Calu3 (cell line): ENCODE measurements around the gene TRIAP1. TPM values are rescaled to one million over a fixed set of nuclear protein-coding genes. Genes with fewer than 3 reads are reported as not detected.
"Not testable (repeated sequence)": the region's sequence is repeated elsewhere in the genome, so short reads cannot be mapped to it uniquely, and the experiment has no call there.

Experiments used
- BruUV-seq: library from RNA; stranded (reverse); fragments of 400-500 nt; replicated peaks from 2 replicates; lab custom pipeline; 2021; lab: Mats Ljungman, UMichigan
- CTCF ChIA-PET: fragments of 300-600 bp; sonication (Branson Sonifier 250); formaldehyde crosslinking; loops from one replicate; lab custom pipeline; 2022; ENCODE audit warnings: antibody characterized with exemption; lab: Charles Lee
- DNase-seq: peaks from one replicate; pipeline ENCODE4 v3.0.0; 2022
- H3K27ac Mint-ChIP-seq: one replicate; pipeline ENCODE4 v1.8.0; 2022; ENCODE audit warnings: mixed read lengths; ENCODE audit not compliant: unreplicated experiment
- H3K27me3 Mint-ChIP-seq: one replicate; pipeline ENCODE4 v1.8.0; 2022; ENCODE audit warnings: mixed read lengths; ENCODE audit not compliant: unreplicated experiment
- H3K36me3 Mint-ChIP-seq: one replicate; pipeline ENCODE4 v1.8.0; 2022; ENCODE audit warnings: mild to moderate bottlenecking, moderate library complexity, mixed read lengths; ENCODE audit not compliant: insufficient read depth, unreplicated experiment
- H3K4me1 Mint-ChIP-seq: one replicate; pipeline ENCODE4 v1.8.0; 2022; ENCODE audit warnings: mild to moderate bottlenecking, low read depth, mixed read lengths; ENCODE audit not compliant: unreplicated experiment
- H3K4me3 Mint-ChIP-seq: one replicate; pipeline ENCODE4 v1.8.0; 2022; ENCODE audit warnings: mild to moderate bottlenecking, low read depth, moderate library complexity, mixed read lengths; ENCODE audit not compliant: unreplicated experiment
- H3K9me3 Mint-ChIP-seq: one replicate; pipeline ENCODE4 v1.8.0; 2022; ENCODE audit warnings: low read depth, mixed read lengths; ENCODE audit not compliant: unreplicated experiment
- CTCF ChIP-seq: fragments of 200-600 bp; IDR thresholded peaks from one replicate; pipeline ENCODE4 v1.8.0; 2022; ENCODE audit warnings: antibody characterized with exemption; ENCODE audit not compliant: unreplicated experiment
- intact Hi-C: fragments of 100-400 bp; cut with micrococcal nuclease; formaldehyde crosslinking; loops from one replicate; pipeline ENCODE4 v1.10.0; 2022; ENCODE audit not compliant: unreplicated experiment
- total RNA-seq: library from RNA; stranded (reverse); gene quantifications from 2 replicates; pipeline ENCODE4 v1.2.3, GENCODE V29; 2022

The TRIAP1 gene
- total RNA-seq, 1 experiment from 2014 or later = 29.4 TPM

- no peak for TF ChIP-seq CTCF
- intact Hi-C loops = no loop called here
- peaks cover 3% of the 10 kb centered on the region for H3K36me3 Mint-ChIP-seq
- no peaks in the 10 kb centered on the region for H3K27me3 Mint-ChIP-seq
- H3K27ac Mint-ChIP-seq = no peak overlapping the region
- no TSS peak for BruUV-seq
- no peak overlapping the region for H3K4me3 Mint-ChIP-seq
- H3K4me1 Mint-ChIP-seq = no peaks in the 10 kb centered on the region
- H3K9me3 Mint-ChIP-seq = no peaks in the 10 kb centered on the region
- CTCF ChIA-PET = interaction anchor here (2.2 kb wide), 1 partner anchor 15 kb away, joined by 6 read pairs; no protein-coding TSS in a partner anchor
- no peak for DNase-seq
Measured at GRCh38 chr12:120489018-120489417, 42.8 kb upstream of the TRIAP1 start.

- no peak for DNase-seq
- Mint-ChIP-seq H3K27me3 (no peaks in the 10 kb centered on the region), H3K4me1 (no peaks in the 10 kb centered on the region), H3K4me3 (no peak overlapping the region), H3K9me3 (no peaks in the 10 kb centered on the region), H3K36me3 (peaks cover 3% of the 10 kb centered on the region), H3K27ac (no peak overlapping the region)
- CTCF ChIA-PET = interaction anchor here (2.2 kb wide), 1 partner anchor 14 kb away, joined by 6 read pairs; no protein-coding TSS in a partner anchor
- TF ChIP-seq CTCF = no peak
- intact Hi-C loops = no loop called here
- no TSS peak for BruUV-seq
Measured at GRCh38 chr12:120488057-120488640, 42.0 kb upstream of the TRIAP1 start.

- H3K9me3 Mint-ChIP-seq, DNase-seq, H3K27me3 Mint-ChIP-seq, H3K4me1 Mint-ChIP-seq, BruUV-seq, H3K27ac Mint-ChIP-seq, H3K36me3 Mint-ChIP-seq, intact Hi-C loops, H3K4me3 Mint-ChIP-seq: not testable (repeated sequence)
- CTCF ChIA-PET = interaction anchor here (2.2 kb wide), 1 partner anchor 13 kb away, joined by 6 read pairs; no protein-coding TSS in a partner anchor
Measured at GRCh38 chr12:120487552-120487951, 41.4 kb upstream of the TRIAP1 start.

- Mint-ChIP-seq H3K27ac (no peak overlapping the region), H3K27me3 (no peaks in the 10 kb centered on the region), H3K4me3 (no peak overlapping the region), H3K4me1 (no peaks in the 10 kb centered on the region), H3K9me3 (no peaks in the 10 kb centered on the region), H3K36me3 (peaks cover 3% of the 10 kb centered on the region)
- no TSS peak for BruUV-seq
- TF ChIP-seq CTCF = no peak
- no peak for DNase-seq
- intact Hi-C loops = no loop called here
- CTCF ChIA-PET = interaction anchor here (0.6 kb wide), 1 partner anchor 250 kb away, joined by 3 read pairs; no protein-coding TSS in a partner anchor
Measured at GRCh38 chr12:120485961-120486881, 40.0 kb upstream of the TRIAP1 start.
